Activated CD8-positive, alpha-beta T cell treated with anti-CD3 and anti-CD28 coated beads for 36 hours (primary cell): ENCODE results near the gene ST3GAL4. TPM values are rescaled to one million over a fixed set of nuclear protein-coding genes. Genes with fewer than 3 reads are reported as not detected.

ENCODE experiments used
- ATAC-seq: fragments of 200-7000 bp; cut with Tn5 transposase; one replicate; pipeline ENCODE4 v1.10.0; 2021; ENCODE audit warnings: mild to moderate bottlenecking, moderate library complexity
- CTCF ChIA-PET: fragments of 350-600 bp; sonication (Branson Sonifier 250); formaldehyde crosslinking; loops from one replicate; lab custom pipeline; 2021; ENCODE audit warnings: antibody characterized with exemption; lab: Charles Lee
- POLR2A ChIA-PET: fragments of 350-600 bp; sonication (Branson Sonifier 250); formaldehyde crosslinking; loops from one replicate; lab custom pipeline; 2021; ENCODE audit warnings: antibody characterized with exemption; lab: Charles Lee
- DNase-seq: peaks from one replicate; pipeline ENCODE4 v3.0.0-alpha.2; 2020
- H3K27ac Mint-ChIP-seq: one replicate; pipeline ENCODE4 v1.8.0; 2021; ENCODE audit warnings: mild to moderate bottlenecking, mixed read lengths
- H3K27me3 Mint-ChIP-seq: one replicate; pipeline ENCODE4 v1.8.0; 2021; ENCODE audit warnings: mixed read lengths
- H3K36me3 Mint-ChIP-seq: one replicate; pipeline ENCODE4 v1.8.0; 2021; ENCODE audit warnings: low read depth, mixed read lengths
- H3K4me1 Mint-ChIP-seq: one replicate; pipeline ENCODE4 v1.8.0; 2021; ENCODE audit warnings: low read depth, mixed read lengths
- H3K4me3 Mint-ChIP-seq: one replicate; pipeline ENCODE4 v1.8.0; 2021; ENCODE audit warnings: mild to moderate bottlenecking, moderate library complexity, mixed read lengths
- H3K9me3 Mint-ChIP-seq: one replicate; pipeline ENCODE4 v1.8.0; 2021; ENCODE audit warnings: mixed read lengths
- intact Hi-C: fragments of 100-400 bp; cut with micrococcal nuclease; formaldehyde crosslinking; loops from one replicate; pipeline ENCODE4 v1.10.0; 2022
- total RNA-seq, 2 experiments: library from RNA; stranded (reverse); gene quantifications; one replicate each; pipeline ENCODE4 v1.2.3, GENCODE V29; 2021
- TF ChIP-seq, protein P1 (sequence below): fragments of 200-600 bp; IDR thresholded peaks from one replicate; pipeline ENCODE4 v1.8.0; 2022; ENCODE audit warnings: antibody characterized with exemption, mild to moderate bottlenecking

ST3GAL4 gene
- total RNA-seq, 2 experiments from 2014 or later, result 10.7 to 11.7 TPM

DNA sequence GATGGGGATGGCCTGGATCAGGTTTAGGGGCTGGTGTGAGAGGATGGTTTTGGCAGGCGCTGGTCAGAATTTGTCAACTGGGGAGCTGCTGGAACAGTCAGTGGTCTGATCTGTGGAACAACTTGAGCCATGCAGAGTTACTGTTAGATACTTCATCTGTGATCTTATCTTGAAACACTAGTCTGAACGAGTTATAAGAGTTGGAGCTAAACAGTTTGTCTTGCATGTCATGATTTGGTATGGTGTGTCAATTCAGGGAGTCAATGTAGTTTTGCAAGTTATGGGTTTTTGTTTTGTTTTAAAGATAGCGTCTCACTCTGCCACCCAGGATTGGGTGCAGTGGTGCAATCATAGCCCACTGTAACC is 54.1 kb downstream of the ST3GAL4 start:
- H3K36me3 Mint-ChIP-seq, result peaks cover 2% of the 10 kb centered on the region
- TF ChIP-seq, protein P1, sequence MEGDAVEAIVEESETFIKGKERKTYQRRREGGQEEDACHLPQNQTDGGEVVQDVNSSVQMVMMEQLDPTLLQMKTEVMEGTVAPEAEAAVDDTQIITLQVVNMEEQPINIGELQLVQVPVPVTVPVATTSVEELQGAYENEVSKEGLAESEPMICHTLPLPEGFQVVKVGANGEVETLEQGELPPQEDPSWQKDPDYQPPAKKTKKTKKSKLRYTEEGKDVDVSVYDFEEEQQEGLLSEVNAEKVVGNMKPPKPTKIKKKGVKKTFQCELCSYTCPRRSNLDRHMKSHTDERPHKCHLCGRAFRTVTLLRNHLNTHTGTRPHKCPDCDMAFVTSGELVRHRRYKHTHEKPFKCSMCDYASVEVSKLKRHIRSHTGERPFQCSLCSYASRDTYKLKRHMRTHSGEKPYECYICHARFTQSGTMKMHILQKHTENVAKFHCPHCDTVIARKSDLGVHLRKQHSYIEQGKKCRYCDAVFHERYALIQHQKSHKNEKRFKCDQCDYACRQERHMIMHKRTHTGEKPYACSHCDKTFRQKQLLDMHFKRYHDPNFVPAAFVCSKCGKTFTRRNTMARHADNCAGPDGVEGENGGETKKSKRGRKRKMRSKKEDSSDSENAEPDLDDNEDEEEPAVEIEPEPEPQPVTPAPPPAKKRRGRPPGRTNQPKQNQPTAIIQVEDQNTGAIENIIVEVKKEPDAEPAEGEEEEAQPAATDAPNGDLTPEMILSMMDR, result no peak
- no peaks in the 10 kb centered on the region for H3K4me1 Mint-ChIP-seq
- no peaks in the 10 kb centered on the region for H3K9me3 Mint-ChIP-seq
- H3K27me3 Mint-ChIP-seq, result no peaks in the 10 kb centered on the region
- H3K27ac Mint-ChIP-seq, result no peak overlapping the region
- intact Hi-C loops, result no loop called here
- DNase-seq (no peak), ATAC-seq (no peak)
- ChIA-PET POLR2A (no interaction called here), CTCF (interaction anchor here (0.8 to 1.0 kb wide), 2 partner anchors 9 to 22 kb away, joined by 3 read pairs; no protein-coding TSS in a partner anchor)
- H3K4me3 Mint-ChIP-seq, result no peak overlapping the region

DNA sequence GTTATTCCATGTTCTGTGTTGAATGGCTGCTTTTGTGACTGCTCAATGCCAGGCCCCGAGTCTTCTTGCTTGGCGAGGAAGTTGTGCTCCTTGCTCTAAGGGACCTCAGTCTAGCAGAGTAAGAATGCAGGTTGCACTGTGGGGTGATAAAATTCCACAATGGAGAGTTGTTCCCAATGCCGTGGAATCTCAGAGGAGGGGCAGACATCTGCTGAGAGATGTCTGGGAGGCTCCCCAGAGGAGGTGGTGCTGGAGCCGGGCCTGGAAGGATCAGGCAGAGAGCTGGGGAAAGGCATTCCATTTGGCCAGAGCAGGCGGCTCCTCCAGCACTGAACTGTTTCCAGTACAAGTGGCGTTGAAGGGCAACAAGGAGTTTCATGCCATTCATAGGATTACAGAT is 55.2 kb downstream of the ST3GAL4 start:
- intact Hi-C loops, result loop anchor here (10.0 kb wide), 1 partner anchor 96 kb away; no protein-coding TSS in a partner anchor
- no peak overlapping the region for H3K4me3 Mint-ChIP-seq
- no peaks in the 10 kb centered on the region for H3K27me3 Mint-ChIP-seq
- H3K9me3 Mint-ChIP-seq, result no peaks in the 10 kb centered on the region
- no peak for ATAC-seq
- H3K36me3 Mint-ChIP-seq, result peaks cover 2% of the 10 kb centered on the region
- ChIA-PET POLR2A (no interaction called here), CTCF (no interaction called here)
- DNase-seq, result no peak
- H3K4me1 Mint-ChIP-seq, result peaks cover under 1% of the 10 kb centered on the region
- TF ChIP-seq, protein P1, result no peak
- H3K27ac Mint-ChIP-seq, result no peak overlapping the region

DNA sequence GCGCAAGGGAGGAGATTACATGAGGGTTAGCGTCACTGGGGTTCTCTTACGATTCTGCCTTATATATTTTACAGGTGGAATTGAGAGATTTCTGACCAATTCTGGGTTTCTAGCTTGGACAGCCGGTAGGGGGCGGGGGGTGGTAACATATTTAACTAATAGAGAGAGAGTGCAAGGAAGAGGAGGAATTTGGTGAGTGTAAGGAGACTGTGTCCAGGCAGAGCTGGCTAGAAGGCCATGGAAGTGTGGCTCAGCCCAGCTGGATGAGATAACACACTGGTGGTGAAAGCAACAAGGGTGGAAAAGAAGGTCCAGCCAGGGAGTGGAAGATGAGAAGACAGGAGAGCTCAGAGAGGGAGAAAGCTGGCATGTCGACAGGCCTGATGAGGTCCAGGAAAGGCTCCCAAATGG is 56.5 kb downstream of the ST3GAL4 start:
- peaks cover 10% of the 10 kb centered on the region for H3K4me1 Mint-ChIP-seq
- ATAC-seq (no peak), DNase-seq (no peak)
- POLR2A ChIA-PET, result no interaction called here
- H3K36me3 Mint-ChIP-seq, result peaks cover 7% of the 10 kb centered on the region
- CTCF ChIA-PET, result no interaction called here
- H3K27me3 Mint-ChIP-seq, result no peaks in the 10 kb centered on the region
- H3K27ac Mint-ChIP-seq, result no peak overlapping the region
- H3K4me3 Mint-ChIP-seq, result no peak overlapping the region
- intact Hi-C loops, result loop anchor here (10.0 kb wide), 1 partner anchor 97 kb away; no protein-coding TSS in a partner anchor
- H3K9me3 Mint-ChIP-seq, result no peaks in the 10 kb centered on the region
- TF ChIP-seq, protein P1, result no peak

DNA sequence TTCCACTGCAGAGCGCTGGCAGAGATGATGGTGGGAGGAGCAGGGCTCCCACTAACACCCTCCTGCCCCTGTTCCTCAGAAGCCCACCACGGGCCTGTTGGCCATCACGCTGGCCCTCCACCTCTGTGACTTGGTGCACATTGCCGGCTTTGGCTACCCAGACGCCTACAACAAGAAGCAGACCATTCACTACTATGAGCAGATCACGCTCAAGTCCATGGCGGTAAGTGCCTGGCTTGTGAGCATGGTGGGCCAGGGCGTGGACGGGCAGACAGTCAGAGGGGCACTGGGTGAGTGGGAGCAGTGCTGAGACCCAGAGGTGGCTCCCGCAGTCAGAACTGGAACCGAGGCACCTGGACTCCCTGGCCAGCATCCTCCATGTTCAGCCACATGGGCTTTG is 57.9 kb downstream of the ST3GAL4 start:
- intact Hi-C loops, result loop anchor here (10.0 kb wide), 1 partner anchor 99 kb away; no protein-coding TSS in a partner anchor
- TF ChIP-seq, protein P1, result no peak
- Mint-ChIP-seq H3K4me1 (peaks cover 11% of the 10 kb centered on the region), H3K36me3 (peaks cover 7% of the 10 kb centered on the region), H3K27me3 (no peaks in the 10 kb centered on the region), H3K4me3 (no peak overlapping the region), H3K27ac (no peak overlapping the region), H3K9me3 (no peaks in the 10 kb centered on the region)
- DNase-seq (no peak), ATAC-seq (no peak)
- ChIA-PET CTCF (no interaction called here), POLR2A (no interaction called here)

DNA sequence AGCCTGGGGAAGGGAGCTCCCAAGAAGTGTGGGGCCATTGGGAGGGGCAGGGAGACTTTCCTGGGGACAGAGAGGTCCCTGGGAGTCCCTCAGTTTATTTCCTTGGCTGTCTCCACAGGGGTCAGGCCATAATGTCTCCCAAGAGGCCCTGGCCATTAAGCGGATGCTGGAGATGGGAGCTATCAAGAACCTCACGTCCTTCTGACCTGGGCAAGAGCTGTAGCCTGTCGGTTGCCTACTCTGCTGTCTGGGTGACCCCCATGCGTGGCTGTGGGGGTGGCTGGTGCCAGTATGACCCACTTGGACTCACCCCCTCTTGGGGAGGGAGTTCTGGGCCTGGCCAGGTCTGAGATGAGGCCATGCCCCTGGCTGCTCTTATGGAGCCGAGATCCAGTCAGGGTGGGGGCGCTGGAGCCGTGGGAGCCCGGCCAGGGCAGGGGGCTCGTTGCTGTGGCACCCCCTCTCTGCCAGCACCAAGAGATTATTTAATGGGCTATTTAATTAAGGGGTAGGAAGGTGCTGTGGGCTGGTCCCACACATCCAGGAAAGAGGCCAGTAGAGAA is 58.4 kb downstream of the ST3GAL4 start:
- Mint-ChIP-seq H3K27ac (no peak overlapping the region), H3K36me3 (peaks cover 7% of the 10 kb centered on the region), H3K4me3 (no peak overlapping the region), H3K4me1 (peaks cover 11% of the 10 kb centered on the region), H3K27me3 (peaks cover 1% of the 10 kb centered on the region), H3K9me3 (no peaks in the 10 kb centered on the region)
- TF ChIP-seq, protein P1, result no peak
- intact Hi-C loops, result loop anchor here (10.0 kb wide), 1 partner anchor 99 kb away; no protein-coding TSS in a partner anchor
- ATAC-seq (no peak), DNase-seq (no peak)
- POLR2A ChIA-PET, result no interaction called here
- CTCF ChIA-PET, result no interaction called here
